Dermis blood vessel endothelial cell (primary cell): ENCODE measurements around the gene KIAA0825. TPM values are rescaled to one million over a fixed set of nuclear protein-coding genes. Genes with fewer than 3 reads are reported as not detected.
"Not testable (repeated sequence)": the region's sequence is repeated elsewhere in the genome, so short reads cannot be mapped to it uniquely, and the experiment has no call there.

ENCODE experiments used
- DNase-seq: peaks from one replicate; pipeline ENCODE4 v3.0.0; 2010
- total RNA-seq: library from RNA; depleted of rRNA; stranded (reverse); fragments of >200 nt; gene quantifications from 2 replicates; pipeline ENCODE4 v1.2.3, GENCODE V29; 2014

The KIAA0825 gene
- total RNA-seq, 1 donor from 2014 or later = 1.9 TPM

DNA sequence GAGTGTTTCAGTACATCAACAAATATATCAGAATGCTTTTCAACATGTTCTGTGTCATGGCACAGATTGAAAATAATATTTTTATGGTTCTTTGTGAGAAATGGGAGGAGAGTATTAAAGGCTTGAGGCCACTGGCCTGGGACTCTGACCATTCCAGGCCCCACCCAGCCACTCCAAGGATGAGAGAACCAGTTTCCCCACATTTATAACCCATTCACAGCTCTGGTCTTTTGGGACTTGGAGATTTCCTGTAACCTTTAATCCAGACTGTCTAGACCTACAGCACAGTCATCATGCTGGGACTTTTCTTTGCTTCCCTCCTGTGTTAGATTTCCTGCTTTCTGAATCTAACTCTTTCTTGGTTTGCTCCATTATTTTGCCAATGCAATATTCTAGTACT, 389.6 kb downstream of the KIAA0825 start:
- no peak for DNase-seq

DNA sequence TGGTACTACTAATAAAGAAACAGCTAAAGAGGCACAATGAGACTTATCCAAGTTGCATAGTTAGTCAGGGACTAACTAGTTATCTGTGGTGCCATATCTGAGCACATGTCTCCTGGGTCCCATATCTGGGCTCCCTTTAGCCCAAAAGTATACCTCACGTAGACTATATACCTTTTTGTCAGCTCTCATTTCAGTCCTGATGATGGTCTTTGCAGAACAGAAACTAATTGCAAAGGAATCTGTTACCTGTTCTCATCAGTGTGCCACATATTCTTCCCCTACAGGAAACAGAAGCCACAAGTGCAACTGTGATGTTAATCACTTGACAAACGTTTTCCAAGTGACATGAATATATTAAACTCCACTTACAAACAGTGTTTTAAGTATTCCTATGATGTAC, 395.2 kb downstream of the KIAA0825 start:
- no peak for DNase-seq

DNA sequence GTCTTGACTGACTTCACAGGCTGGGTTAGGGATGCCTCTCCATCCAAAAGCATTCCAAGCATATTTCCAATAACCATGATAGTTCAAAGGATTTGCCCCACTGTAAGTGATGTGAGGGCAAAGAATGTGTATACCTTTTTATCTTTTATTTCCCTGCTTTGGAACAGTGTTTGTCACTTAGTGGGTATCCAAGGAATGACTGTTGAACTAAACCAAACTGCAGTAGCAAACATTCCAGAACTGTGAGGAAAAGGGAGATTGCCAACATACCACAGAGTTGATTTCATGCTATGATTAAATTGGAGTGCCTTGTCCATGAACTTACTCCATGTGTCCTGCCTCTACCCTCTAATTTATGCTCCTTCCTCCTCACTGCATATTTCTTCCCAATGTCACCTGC, 400.0 kb downstream of the KIAA0825 start:
- DNase-seq = no peak

DNA sequence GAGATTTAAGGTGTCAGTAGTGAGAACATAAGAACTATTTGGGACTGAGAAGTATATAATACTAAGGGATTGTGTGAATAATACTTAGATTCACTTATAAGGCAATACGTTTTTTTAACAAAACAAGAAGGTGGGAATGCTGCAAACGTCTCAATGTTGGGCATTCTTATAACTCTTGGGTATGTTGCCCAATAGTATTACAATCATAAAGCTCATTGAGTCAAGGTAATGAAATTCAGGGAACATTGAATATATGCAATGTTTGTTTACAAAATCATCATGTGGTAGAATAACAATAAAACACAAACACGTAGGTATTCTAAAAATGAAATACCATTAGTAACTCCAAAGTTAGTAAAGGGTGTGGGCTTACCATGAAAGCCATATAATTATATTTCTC, 400.7 kb downstream of the KIAA0825 start:
- no peak for DNase-seq

- no peak for DNase-seq
Observed at GRCh38 chr5:94217216-94217615, 401.2 kb downstream of the KIAA0825 start.

DNA sequence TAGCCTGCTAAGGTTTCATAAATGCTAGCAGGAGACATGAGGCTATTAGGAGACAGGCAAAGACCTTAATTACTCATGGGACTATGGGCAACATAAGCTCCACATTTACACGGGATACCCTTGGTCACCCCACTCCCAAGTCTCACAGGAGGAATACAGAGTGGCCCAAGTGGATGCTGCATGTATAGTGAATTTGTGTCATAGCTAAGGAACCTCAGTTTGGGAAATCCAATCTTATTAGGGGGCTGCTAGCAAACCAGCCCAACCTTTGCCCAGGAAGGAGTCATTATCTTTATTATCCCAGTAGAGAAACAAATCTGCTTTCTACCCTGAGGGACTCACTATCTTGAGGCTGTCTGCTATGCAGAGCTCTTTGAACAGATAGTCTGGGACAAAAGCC, 405.9 kb downstream of the KIAA0825 start:
- no peak for DNase-seq

GRCh38 chr5:94209774-94210355, 408.5 kb downstream of the KIAA0825 start:
- DNase-seq = no peak

DNA sequence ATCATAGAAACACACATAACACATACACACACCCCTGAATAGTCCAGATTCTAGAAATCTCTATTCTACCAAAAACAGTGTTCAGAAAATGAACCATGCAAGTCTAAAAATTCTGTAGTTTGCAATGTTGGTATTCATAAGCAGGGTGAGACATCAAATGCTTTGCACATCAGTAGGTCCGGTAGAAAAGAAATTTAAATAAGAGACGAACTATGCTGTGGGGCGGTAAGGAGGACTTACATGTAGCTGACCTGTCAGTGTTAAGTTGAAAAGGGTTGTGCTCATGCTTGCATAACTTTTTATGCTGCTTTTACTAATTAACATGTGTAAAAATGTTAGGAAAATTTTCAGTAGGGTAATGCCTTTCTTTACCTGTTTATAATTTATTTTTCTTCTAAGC, 409.1 kb downstream of the KIAA0825 start:
- no peak for DNase-seq

DNA sequence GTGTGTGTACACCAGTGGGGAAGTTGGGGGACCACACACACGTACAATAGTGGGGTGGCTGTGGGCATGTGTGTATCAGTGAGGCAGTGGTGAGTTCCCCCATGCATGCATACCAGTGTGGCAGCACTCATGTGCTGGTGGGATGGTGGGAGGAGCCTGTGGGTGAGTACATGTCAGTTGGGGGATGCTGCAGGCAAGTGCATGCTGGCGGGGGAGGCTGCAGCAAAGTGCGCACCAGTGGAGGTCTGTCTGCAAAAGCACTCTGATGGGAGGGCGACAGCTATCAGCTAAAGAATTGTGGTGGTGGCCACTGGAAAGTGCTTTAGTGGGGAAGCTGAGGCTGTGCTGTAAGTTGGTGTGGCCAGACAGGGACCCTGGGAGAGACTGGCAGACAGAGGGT, 418.8 kb downstream of the KIAA0825 start:
- no peak for DNase-seq

DNA sequence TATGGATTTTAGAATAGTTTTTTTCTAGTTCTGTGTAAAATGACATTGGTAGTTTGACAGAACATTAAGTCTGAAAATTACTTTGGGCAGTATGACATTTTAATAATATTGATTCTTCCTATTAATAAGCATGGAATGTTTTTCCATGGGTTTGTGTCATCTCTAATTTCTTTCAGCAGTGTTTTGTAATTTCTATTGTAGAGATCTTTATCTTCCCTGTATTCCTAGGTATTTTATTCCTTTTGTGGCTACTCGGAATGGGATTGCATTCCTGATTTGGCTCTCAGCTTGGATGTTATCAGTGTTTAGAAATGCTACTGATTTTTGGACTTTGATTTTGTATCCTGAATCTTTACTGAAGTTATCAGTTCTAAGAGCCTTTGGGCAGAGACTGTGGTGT, 420.4 kb downstream of the KIAA0825 start:
- DNase-seq = no peak

DNA sequence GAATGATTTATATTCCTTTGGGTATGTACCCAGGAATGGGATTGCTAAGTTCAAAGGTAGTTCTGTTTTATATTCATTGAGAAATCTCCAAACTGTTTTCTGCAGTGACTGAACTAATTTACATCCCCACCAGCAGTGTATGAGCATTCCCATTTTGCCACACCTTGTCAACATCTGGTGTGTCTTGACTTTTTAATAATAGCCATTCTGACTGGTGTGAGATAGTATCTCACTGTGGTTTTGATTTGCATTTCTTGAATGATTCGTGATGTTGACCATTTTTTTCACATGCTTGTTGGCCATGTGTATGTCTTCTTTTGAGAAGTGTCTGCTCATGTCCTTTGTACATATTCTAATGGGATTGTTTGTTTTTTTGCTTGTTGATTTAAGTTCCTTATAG, 421.5 kb downstream of the KIAA0825 start:
- DNase-seq = no peak

GRCh38 chr5:94192658-94193391, 425.6 kb downstream of the KIAA0825 start:
- DNase-seq = no peak

DNA sequence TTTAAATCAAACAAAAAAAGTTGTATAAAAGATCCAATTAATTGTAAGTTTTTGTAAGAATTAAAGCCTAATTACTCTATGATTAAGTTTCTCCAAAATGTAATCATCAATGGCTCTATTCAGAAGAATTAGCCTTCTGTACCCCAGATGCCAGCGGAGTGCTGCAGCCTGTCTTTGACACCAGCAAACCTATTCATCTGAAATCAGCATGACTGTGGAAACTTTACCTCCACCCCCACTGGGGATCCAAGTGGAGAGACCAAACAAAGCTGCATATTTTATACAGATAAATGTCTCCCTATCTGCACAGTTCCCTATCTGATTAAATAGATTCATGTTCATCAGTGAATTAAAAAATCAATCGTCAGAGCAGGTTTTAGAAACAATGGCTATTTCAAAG, 426.8 kb downstream of the KIAA0825 start:
- no peak for DNase-seq

DNA sequence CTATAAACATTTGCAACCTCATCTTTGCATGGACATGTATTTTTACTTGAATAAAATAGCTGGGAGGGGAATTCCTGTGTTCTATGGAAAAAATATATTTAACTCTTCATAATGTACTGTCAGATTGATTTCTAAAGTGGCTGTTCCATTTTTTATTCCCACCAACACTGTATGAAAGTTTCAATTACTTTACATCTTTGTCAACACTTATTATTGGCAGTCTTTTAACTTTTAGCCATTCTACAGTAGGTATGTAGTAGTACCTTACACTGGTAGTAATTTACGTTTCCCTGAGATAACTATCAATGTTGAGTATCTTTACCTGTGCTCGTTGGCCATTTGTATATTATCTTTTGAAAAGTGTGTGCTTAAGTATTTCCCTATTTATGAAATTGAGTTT, 429.7 kb downstream of the KIAA0825 start:
- DNase-seq = no peak

DNA sequence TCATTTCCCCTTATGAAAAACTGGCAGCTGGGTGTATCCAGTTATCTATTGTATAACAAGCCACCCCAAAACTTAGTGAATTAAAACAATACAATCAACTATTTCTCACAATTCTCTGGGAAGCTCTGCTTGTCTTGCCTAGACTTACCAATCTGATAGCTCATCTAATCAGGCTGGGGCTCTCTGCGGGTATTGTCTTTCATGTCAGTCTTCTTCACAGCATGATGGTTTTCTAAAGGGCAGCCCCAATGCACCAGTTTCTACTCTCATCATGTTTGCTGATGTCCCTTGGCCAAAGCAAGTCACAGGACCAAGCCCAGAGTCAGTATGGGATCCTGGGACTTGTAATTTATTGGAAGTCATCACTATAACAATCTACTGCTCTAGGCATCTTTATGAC, 433.5 kb downstream of the KIAA0825 start:
- DNase-seq = no peak

DNA sequence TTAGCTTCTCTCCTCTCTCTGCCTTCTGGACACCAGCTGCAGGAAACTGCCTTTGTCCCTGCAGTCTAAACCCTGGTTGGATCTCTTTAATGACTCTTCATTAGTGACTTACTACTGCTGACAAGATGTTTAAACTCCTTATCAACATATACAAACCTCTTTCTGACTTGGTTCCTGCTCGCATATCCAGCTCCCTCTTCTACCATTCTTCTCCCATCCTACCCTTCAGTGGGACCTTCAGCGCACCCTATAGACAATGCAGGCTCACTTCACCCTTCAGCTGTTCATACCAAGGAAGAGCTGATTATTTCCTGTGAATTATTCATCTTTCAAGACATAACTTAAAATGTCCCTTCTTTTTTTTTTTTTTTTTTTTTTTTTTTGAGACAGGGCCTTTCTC, 436.5 kb downstream of the KIAA0825 start:
- no peak for DNase-seq

- DNase-seq = no peak
Observed at GRCh38 chr5:94180761-94181160, 437.6 kb downstream of the KIAA0825 start.

- DNase-seq = no peak
Observed at GRCh38 chr5:94175912-94176311, 442.5 kb downstream of the KIAA0825 start.

GRCh38 chr5:94174748-94175411, 443.5 kb downstream of the KIAA0825 start:
- DNase-seq = no peak

DNA sequence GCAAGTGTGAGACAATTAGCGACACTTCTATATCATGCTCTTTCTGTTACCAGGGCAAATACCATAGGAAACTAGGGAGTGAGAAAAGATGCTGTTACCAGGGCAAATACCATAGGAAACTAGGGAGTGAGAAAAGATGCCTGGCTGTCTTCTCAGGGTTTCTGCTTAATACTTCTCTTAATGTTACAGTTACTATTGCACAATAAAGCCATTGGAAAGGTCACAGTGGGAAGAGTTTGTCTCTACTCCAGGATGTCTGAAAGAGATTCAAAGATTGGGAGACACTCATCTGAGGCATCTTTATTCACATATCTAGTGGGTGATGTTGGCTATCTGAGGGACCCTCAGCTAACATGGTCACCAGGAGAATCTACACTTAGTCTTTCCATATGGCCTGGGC, 445.3 kb downstream of the KIAA0825 start:
- no peak for DNase-seq

- DNase-seq = not testable (repeated sequence)
Observed at GRCh38 chr5:94171070-94171469, 447.3 kb downstream of the KIAA0825 start.

- DNase-seq = not testable (repeated sequence)
Observed at GRCh38 chr5:94170158-94170557, 448.2 kb downstream of the KIAA0825 start.

DNA sequence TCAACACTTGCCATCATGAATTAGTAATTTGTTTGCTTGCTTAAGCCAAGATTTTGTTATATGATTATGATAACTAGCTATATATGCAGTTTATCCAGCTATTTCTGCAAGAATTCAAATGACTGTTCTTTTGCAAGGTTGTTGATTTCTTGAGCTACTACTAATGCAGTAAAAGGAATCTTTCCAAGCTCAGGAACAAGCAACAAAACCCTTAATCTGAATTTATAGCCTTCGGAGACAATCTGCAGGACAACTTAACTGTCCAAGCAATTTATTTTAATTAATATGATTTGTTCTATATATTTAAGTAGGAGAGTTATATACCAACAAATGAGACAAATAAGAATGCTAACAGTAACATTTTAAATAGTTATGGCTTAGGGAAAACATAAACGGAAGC, 450.3 kb downstream of the KIAA0825 start:
- no peak for DNase-seq

- no peak for DNase-seq
Observed at GRCh38 chr5:94161801-94162200, 456.6 kb downstream of the KIAA0825 start.
